GM21529 (cell line): ENCODE data around the gene DIS3.
"Not testable (repeated sequence)": the region's sequence is repeated elsewhere in the genome, so short reads cannot be mapped to it uniquely, and the experiment has no call there.

Experiments used
- ATAC-seq: cut with Tn5 transposase; IDR thresholded peaks from one replicate; pipeline ENCODE4 v1.9.1; 2021; ENCODE audit not compliant: unreplicated experiment

Gene DIS3

GRCh38 chr13:72781451-72782439 is at the start of gene DIS3, which contains the start of gene PIBF1:
Gene DIS3, minus strand, starts transcription at chr13:72781900. Its CDS starts 68 bp downstream, at chr13:72781832.
Gene PIBF1, plus strand, starts transcription at chr13:72782133. Its CDS starts 1,337 bp downstream, at chr13:72783470.
- ATAC-seq = peak; percentile 96

- ATAC-seq = no peak
Measured at GRCh38 chr13:72823724-72824123, 42.0 kb upstream of the DIS3 start.

- no peak for ATAC-seq
Measured at GRCh38 chr13:72823081-72823480, 41.4 kb upstream of the DIS3 start.

GRCh38 chr13:72820898-72821279 is 39.2 kb upstream of the DIS3 start:
- ATAC-seq = no peak

GRCh38 chr13:72820156-72820897 is 38.6 kb upstream of the DIS3 start:
- ATAC-seq = no peak

- ATAC-seq = peak; percentile 52
Measured at GRCh38 chr13:72808917-72809500, 27.3 kb upstream of the DIS3 start.

GRCh38 chr13:72806514-72806913 is 24.8 kb upstream of the DIS3 start:
- ATAC-seq = not testable (repeated sequence)

- ATAC-seq = no peak
Measured at GRCh38 chr13:72805676-72806346, 24.1 kb upstream of the DIS3 start.

- no peak for ATAC-seq
Measured at GRCh38 chr13:72804301-72804700, 22.6 kb upstream of the DIS3 start.

- ATAC-seq = no peak
Measured at GRCh38 chr13:72798817-72799216, 17.1 kb upstream of the DIS3 start.

GRCh38 chr13:72792640-72793039 is 10.9 kb upstream of the DIS3 start:
- ATAC-seq = no peak

GRCh38 chr13:72788831-72789230 is 7.1 kb upstream of the DIS3 start:
- ATAC-seq = no peak

- ATAC-seq = not testable (repeated sequence)
Measured at GRCh38 chr13:72784679-72785078, 3.0 kb upstream of the DIS3 start.

- no peak for ATAC-seq
Measured at GRCh38 chr13:72782717-72783116, 1.0 kb upstream of the DIS3 start.

- no peak for ATAC-seq
Measured at GRCh38 chr13:72774019-72774418, 7.7 kb downstream of the DIS3 start.

GRCh38 chr13:72763411-72763810 is 18.3 kb downstream of the DIS3 start:
- no peak for ATAC-seq

GRCh38 chr13:72760189-72760588 is 21.5 kb downstream of the DIS3 start:
- ATAC-seq = peak; percentile 40

- no peak for ATAC-seq
Measured at GRCh38 chr13:72757792-72758535, 23.7 kb downstream of the DIS3 start.

GRCh38 chr13:72754111-72754510 is 27.6 kb downstream of the DIS3 start:
- no peak for ATAC-seq

- ATAC-seq = no peak
Measured at GRCh38 chr13:72751220-72751619, 30.5 kb downstream of the DIS3 start.
